Smooth muscle cell (in vitro differentiated cells): ENCODE data around the gene NAALADL2. TPM values are rescaled to one million over a fixed set of nuclear protein-coding genes. Genes with fewer than 3 reads are reported as not detected.
"Not testable (repeated sequence)": the region's sequence is repeated elsewhere in the genome, so short reads cannot be mapped to it uniquely, and the experiment has no call there.

Experiments
- DNase-seq: peaks from one replicate; lab custom pipeline; 2025; ENCODE audit not compliant: unreplicated experiment; lab: John Stamatoyannopoulos, UW
- H2AFZ ChIP-seq: fragments of 200-600 bp; sonication (generic); 2 replicates; pipeline ENCODE4 v1.6.0; 2016; ENCODE audit warnings: antibody characterized with exemption, low read depth, mild to moderate bottlenecking
- H3F3A ChIP-seq: fragments of 200-600 bp; sonication (generic); 2 replicates; pipeline ENCODE4 v1.6.0; 2017; ENCODE audit warnings: antibody characterized with exemption, low read depth
- H3K27ac ChIP-seq: fragments of 200-600 bp; sonication (generic); 2 replicates; pipeline ENCODE4 v1.5.1; 2016; ENCODE audit warnings: low read depth, mild to moderate bottlenecking
- H3K27me3 ChIP-seq: fragments of 200-600 bp; sonication (generic); 2 replicates; pipeline ENCODE4 v1.6.1; 2016; ENCODE audit warnings: low read depth, mild to moderate bottlenecking
- H3K36me3 ChIP-seq: fragments of 200-600 bp; sonication (generic); 2 replicates; pipeline ENCODE4 v1.5.1; 2016; ENCODE audit warnings: low read depth
- H3K4me1 ChIP-seq: fragments of 200-600 bp; sonication (generic); 2 replicates; pipeline ENCODE4 v1.5.1; 2016; ENCODE audit warnings: low read depth
- H3K4me2 ChIP-seq: fragments of 200-600 bp; sonication (generic); 2 replicates; pipeline ENCODE4 v1.6.0; 2016; ENCODE audit warnings: mild to moderate bottlenecking
- H3K4me3 ChIP-seq: fragments of 200-600 bp; sonication (generic); 2 replicates; pipeline ENCODE4 v1.5.1; 2016; ENCODE audit warnings: mild to moderate bottlenecking
- H3K79me2 ChIP-seq: fragments of 200-600 bp; sonication (generic); 2 replicates; pipeline ENCODE4 v1.6.0; 2016; ENCODE audit warnings: low read depth, mild to moderate bottlenecking
- H3K9ac ChIP-seq: fragments of 200-600 bp; sonication (generic); 2 replicates; pipeline ENCODE4 v1.6.0; 2016; ENCODE audit warnings: low read depth
- H3K9me3 ChIP-seq: fragments of 200-600 bp; sonication (generic); replicated peaks from 2 replicates; pipeline ENCODE4 v1.5.1; 2016; ENCODE audit warnings: low read depth
- H4K20me1 ChIP-seq: fragments of 200-600 bp; sonication (generic); 2 replicates; pipeline ENCODE4 v1.6.0; 2016; ENCODE audit warnings: low read depth
- CTCF ChIP-seq: fragments of 200-600 bp; sonication (generic); IDR thresholded peaks from 2 replicates; pipeline ENCODE4 v1.5.1; 2017; ENCODE audit warnings: borderline replicate concordance, mild to moderate bottlenecking, antibody characterized with exemption; ENCODE audit not compliant: insufficient read depth, poor library complexity, severe bottlenecking
- WGBS: methylation state at CpG from one replicate; pipeline ENCODE4 v1.1.7; 2016; ENCODE audit warnings: low lambda C conversion rate; 5-methylcytosine and 5-hydroxymethylcytosine counted together
- polyA plus RNA-seq: library from polyadenylated mRNA; unstranded; fragments of >200 nt; fragmentation: Nextera tagmentation; extraction: Ambion mirVana; gene quantifications from 2 replicates; pipeline ENCODE4 v1.2.1, GENCODE V29; 2016
- total RNA-seq: library from RNA; depleted of rRNA; stranded (reverse); fragments of >200 nt; gene quantifications from 2 replicates; pipeline ENCODE4 v1.2.3, GENCODE V29; 2014

NAALADL2 gene
- total and polyA plus RNA-seq, 2 experiments from 2014 or later: 2.5 to 13.8 TPM

- no peak for DNase-seq
- no peaks in the 10 kb centered on the region for H3K36me3 ChIP-seq
- no peaks in the 10 kb centered on the region for H3K27me3 ChIP-seq
- no peak overlapping the region for H2AFZ ChIP-seq
- no peak overlapping the region for H3K4me2 ChIP-seq
- H3K4me1 ChIP-seq: no peaks in the 10 kb centered on the region
- H3F3A ChIP-seq: no peaks in the 10 kb centered on the region
- H4K20me1 ChIP-seq: no peaks in the 10 kb centered on the region
- no peaks in the 10 kb centered on the region for H3K9me3 ChIP-seq
- H3K79me2 ChIP-seq: no peaks in the 10 kb centered on the region
- WGBS: 74% methylated on average over 2 of the region's 2 CpGs
- no peak overlapping the region for H3K9ac ChIP-seq
- no peak overlapping the region for H3K27ac ChIP-seq
- no peak overlapping the region for H3K4me3 ChIP-seq
- no peak for TF ChIP-seq CTCF
Measured at GRCh38 chr3:175155172-175155571, 296.0 kb downstream of the NAALADL2 start.

GRCh38 chr3:175159202-175159601 lies 300.1 kb downstream of the NAALADL2 start:
- H3K4me3 ChIP-seq: no peak overlapping the region
- H3K79me2 ChIP-seq: no peaks in the 10 kb centered on the region
- H3K4me1 ChIP-seq: no peaks in the 10 kb centered on the region
- H3K27ac ChIP-seq: no peak overlapping the region
- no peak overlapping the region for H3K9ac ChIP-seq
- DNase-seq: no peak
- no peaks in the 10 kb centered on the region for H3F3A ChIP-seq
- H3K4me2 ChIP-seq: no peak overlapping the region
- no peak overlapping the region for H2AFZ ChIP-seq
- TF ChIP-seq CTCF: no peak
- no peaks in the 10 kb centered on the region for H3K9me3 ChIP-seq
- H4K20me1 ChIP-seq: no peaks in the 10 kb centered on the region
- no peaks in the 10 kb centered on the region for H3K27me3 ChIP-seq
- no peaks in the 10 kb centered on the region for H3K36me3 ChIP-seq

- no peak overlapping the region for H2AFZ ChIP-seq
- H3K79me2 ChIP-seq: no peaks in the 10 kb centered on the region
- H3K9me3 ChIP-seq: no peaks in the 10 kb centered on the region
- H3K36me3 ChIP-seq: no peaks in the 10 kb centered on the region
- H4K20me1 ChIP-seq: no peaks in the 10 kb centered on the region
- no peak overlapping the region for H3K4me2 ChIP-seq
- H3K4me1 ChIP-seq: no peaks in the 10 kb centered on the region
- no peak for DNase-seq
- no peak overlapping the region for H3K27ac ChIP-seq
- no peak for TF ChIP-seq CTCF
- no peak overlapping the region for H3K4me3 ChIP-seq
- H3K27me3 ChIP-seq: no peaks in the 10 kb centered on the region
- no peaks in the 10 kb centered on the region for H3F3A ChIP-seq
- no peak overlapping the region for H3K9ac ChIP-seq
- WGBS: 87% methylated on average over 5 of the region's 5 CpGs
Measured at GRCh38 chr3:175161291-175161690, 302.2 kb downstream of the NAALADL2 start.

GRCh38 chr3:175163686-175164085 lies 304.6 kb downstream of the NAALADL2 start:
- Histone ChIP-seq H3K4me2 (no peak overlapping the region), H3K27me3 (no peaks in the 10 kb centered on the region), H3K4me3 (no peak overlapping the region), H4K20me1 (no peaks in the 10 kb centered on the region), H3K4me1 (no peaks in the 10 kb centered on the region), H3K9ac (no peak overlapping the region), H3K36me3 (no peaks in the 10 kb centered on the region), H3K9me3 (no peaks in the 10 kb centered on the region), H3K79me2 (no peaks in the 10 kb centered on the region), H2AFZ (no peak overlapping the region), H3F3A (no peaks in the 10 kb centered on the region), H3K27ac (no peak overlapping the region)
- no peak for TF ChIP-seq CTCF
- no peak for DNase-seq
- WGBS: 96% methylated on average over 3 of the region's 3 CpGs

- H3K4me3 ChIP-seq, H3K4me1 ChIP-seq, H3K36me3 ChIP-seq, H3K27me3 ChIP-seq, H3F3A ChIP-seq, H4K20me1 ChIP-seq, H3K9ac ChIP-seq, H3K79me2 ChIP-seq, H3K9me3 ChIP-seq, DNase-seq, H2AFZ ChIP-seq, H3K27ac ChIP-seq, H3K4me2 ChIP-seq: not testable (repeated sequence)
- WGBS: 97% methylated on average over 10 of the region's 10 CpGs
Measured at GRCh38 chr3:175173117-175173516, 314.0 kb downstream of the NAALADL2 start.
